ENCODE results near the gene LYRM4. TPM values are rescaled to one million over a fixed set of nuclear protein-coding genes. Genes with fewer than 3 reads are reported as not detected.
"Not testable (repeated sequence)": the region's sequence is repeated elsewhere in the genome, so short reads cannot be mapped to it uniquely, and the experiment has no call there.

Gene LYRM4
- total RNA-seq, 1 donor from 2014 or later: 20.4 TPM

DNA sequence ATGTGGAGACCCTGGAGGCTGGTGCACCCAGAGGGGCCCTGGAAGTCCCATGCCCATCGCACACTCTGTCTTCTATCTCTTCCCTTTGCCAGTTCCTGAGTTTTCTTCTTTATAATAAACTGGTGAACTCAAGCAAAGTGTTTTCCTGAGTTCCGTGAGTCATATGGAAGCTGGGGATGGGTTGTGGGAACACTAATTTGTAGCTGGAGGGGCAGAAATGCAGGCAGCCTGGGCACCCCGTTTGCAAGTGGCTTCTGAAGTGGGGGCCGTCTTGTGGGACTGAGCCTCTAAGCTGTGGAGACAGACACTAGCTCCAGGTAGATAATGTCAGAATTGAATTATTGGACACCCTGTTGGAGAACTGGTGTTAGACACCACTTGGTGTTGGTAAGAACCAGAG is 178.8 kb downstream of the LYRM4 start:
- no peak for DNase-seq (ENCODE audit: low read depth, low spot score)

DNA sequence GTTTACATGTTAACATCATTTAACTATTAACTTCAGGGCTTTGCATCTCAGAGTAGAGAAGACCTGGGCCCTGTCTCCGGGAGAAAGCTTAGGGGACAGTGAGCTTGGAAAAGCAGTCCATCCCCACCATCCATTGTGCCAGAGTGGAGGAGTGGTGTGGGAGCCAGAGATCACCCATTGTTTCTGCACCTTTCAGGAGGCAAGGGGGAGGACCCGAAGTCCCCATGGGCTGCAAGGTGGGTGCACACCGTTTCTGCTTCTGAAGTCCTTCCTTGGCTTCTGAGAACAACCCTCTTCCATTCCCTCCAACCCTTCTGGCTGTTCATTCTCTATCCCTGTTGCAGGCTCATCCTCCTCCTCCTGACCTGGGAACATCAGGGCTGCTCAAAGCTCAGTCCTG is 179.6 kb downstream of the LYRM4 start:
- no peak for DNase-seq (ENCODE audit: low read depth, low spot score)

GRCh38 chr6:5080574-5080973 is 180.2 kb downstream of the LYRM4 start:
- DNase-seq (ENCODE audit: low read depth, low spot score): no peak

DNA sequence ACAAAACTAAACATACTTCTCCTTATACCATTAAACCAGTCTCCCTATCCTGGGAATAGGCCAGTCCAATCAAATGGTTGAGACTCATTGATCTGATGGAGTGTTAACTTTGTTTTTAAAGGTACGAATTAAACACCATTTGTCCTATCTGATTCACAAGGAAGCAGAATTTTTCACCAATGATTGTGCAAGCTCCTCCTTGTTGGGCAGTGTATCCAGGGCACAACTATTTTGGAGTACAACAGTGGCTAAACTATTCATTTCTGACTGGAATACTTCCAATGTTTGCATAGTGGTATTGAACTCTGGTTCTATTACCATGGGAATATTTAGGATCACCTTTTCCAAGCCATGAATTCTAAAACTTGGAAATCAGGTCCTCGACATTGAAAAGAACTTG is 181.1 kb downstream of the LYRM4 start:
- no peak for DNase-seq (ENCODE audit: low read depth, low spot score)

DNA sequence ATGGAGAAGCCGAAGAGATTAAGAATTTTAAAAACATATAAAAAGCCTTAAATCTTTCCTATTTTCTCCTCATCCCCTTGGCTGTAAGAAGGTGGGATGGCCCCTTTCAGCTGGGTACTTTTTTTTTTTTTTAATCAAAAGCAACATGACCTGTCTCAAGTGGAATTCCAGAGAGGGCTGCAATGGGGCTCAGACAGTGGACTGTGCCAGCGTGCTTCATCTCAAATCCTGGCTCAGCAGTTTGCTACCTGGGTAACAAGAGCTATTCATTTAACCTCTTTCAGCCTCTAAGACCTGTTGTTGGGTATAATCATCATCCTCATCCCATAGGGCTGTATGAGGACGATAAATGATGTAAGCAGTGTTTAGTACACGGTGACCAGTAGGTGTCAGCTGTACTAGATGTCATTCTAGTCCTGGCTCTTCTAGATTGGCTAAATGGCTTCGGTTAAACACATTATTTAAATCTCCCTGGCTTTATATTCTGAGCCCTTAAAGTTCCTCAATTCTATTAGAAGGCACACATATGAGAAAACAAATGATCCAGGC is 182.6 kb downstream of the LYRM4 start:
- DNase-seq (ENCODE audit: low read depth, low spot score): no peak

- DNase-seq (ENCODE audit: low read depth, low spot score): no peak
Observed at GRCh38 chr6:5076931-5077330, 183.8 kb downstream of the LYRM4 start.

DNA sequence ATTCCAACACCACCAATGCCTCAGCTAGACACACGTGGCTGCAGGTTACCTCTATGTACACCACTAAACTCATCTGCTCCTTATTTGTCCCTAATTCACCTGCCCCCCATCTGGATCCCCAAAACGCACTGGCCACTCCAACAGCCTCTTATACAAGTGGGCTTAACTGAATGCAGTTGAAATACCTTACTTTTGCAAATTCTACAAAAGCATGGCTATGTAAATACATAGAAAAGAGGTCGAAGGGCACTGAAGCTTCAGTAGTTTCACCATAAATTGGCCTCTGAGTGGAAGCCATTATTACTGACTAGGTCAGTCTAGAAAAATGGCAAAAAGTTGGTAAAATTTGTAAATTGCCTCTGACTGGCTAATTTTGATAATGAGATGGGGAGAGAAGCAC is 186.8 kb downstream of the LYRM4 start:
- no peak for DNase-seq (ENCODE audit: low read depth, low spot score)

DNA sequence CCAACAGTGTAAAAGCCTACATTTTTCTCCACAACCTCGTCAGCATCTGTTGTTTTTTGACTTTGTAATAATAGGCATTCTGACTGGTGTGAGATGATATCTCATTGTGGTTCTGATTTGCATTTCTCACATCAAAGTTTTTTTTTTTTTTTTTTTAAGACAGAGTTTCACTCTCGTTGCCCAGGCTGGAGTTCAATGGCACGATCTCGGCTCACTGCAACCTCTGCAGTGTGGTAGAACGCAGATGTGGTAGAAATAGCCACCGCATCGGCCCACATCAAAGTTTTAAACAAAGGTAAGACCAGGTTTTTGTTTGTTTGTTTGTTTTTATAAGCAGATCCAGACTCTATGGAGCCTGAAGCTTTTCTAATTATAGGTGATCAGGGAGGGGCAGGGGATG is 188.3 kb downstream of the LYRM4 start:
- DNase-seq (ENCODE audit: low read depth, low spot score): no peak

GRCh38 chr6:5071216-5071615 is 189.5 kb downstream of the LYRM4 start:
- DNase-seq (ENCODE audit: low read depth, low spot score): no peak

DNA sequence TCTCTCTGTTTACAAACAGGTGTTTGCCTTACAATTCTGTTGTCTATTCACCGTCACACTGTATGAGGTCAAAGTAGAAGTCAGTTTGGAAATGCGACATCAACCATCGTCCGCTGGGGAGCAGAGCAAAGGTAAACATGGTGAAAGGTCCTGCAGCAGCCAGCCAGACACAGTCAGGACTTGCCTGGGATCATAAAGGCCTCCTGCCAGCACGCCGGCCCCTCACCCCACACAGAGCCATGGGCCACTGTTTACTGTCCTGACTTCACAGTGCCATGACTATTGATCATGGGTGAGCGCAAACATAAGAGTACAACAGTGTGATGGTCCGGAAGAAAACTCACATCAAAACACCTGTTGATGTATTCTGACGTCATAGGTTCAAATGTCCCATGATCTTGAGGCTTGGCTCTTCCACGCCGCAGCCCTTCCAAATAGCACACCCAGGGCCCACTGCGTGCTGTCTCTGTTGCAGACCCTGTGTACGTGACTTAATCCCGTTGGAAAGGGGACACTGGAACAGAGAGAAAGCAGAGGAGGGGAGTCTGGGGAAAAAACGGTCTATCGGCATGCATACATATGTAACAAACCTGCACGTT is 192.5 kb downstream of the LYRM4 start:
- no peak for DNase-seq (ENCODE audit: low read depth, low spot score)

- DNase-seq (ENCODE audit: low read depth, low spot score): no peak
Observed at GRCh38 chr6:5067305-5067704, 193.4 kb downstream of the LYRM4 start.

DNA sequence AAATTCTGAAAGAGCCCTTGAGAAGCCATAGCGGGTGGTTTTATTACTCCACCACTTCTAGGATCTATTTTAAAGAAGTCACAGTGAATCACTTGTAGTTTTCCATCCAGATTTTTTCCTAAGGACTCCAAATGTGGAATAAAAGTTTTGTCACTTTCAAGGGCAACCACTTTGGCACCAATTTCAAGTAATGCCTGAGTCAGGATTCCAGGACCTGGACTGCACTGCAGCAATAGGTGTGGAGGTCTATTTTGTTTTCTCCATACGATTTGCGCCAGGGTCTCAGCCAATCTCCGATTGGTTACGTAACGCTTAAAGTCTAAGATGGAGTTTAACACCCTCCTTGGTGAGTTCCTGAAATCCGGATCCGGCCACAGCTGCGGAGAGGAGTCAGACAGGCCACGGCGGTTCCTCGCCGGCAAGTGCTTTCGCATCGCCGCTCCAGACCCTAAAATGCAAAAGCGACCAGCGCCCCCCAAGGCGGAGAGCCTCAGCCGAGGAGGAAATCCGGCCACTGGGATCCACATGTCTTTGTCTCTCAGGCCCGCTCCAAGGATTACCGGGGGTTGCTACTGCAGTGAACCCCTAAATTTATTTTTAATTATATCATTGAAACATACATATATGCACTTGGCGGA is 194.2 kb downstream of the LYRM4 start:
- DNase-seq (ENCODE audit: low read depth, low spot score): no peak

DNA sequence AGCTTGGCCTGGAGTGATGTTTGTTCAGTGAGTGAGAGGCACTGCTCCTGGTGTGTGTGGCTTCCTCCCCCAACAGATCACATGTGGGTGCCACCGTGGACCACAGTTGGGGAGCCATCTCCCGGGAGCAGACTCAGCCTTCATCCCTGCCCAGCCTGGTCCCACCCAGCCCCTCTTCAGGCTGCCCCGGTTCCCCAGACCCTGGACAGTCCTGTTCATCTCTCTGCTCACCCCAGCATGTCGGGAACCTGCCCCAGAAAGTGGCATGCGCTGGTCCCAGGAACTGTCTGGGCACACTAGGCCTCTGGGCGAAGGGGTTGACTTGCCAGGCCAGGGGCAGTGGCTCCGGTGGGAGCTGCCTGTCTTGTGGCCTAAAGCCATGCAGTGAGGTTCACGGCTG is 197.1 kb downstream of the LYRM4 start:
- no peak for DNase-seq (ENCODE audit: low read depth, low spot score)

- DNase-seq (ENCODE audit: low read depth, low spot score): no peak
Observed at GRCh38 chr6:5061152-5061551, 199.6 kb downstream of the LYRM4 start.

DNA sequence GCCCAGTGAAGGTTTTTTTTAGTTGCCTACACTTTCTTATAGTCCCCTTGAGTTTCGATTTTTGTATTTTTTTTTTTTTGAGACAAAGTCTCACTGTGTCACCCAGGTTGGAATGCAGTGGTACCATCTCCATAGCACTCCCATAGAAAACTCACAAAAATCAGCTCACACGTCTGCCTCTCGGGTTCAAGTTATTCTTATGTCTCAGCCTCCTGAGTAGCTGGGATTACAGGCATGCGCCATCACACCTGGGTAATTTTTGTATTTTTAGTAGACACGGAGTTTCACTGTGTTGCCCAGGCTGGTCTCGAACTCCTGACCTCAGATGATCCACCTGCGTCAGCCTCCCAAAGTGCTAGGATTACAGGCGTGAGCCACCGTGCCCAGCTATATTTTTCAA is 200.3 kb downstream of the LYRM4 start:
- not testable (repeated sequence) for DNase-seq (ENCODE audit: low read depth, low spot score)

DNA sequence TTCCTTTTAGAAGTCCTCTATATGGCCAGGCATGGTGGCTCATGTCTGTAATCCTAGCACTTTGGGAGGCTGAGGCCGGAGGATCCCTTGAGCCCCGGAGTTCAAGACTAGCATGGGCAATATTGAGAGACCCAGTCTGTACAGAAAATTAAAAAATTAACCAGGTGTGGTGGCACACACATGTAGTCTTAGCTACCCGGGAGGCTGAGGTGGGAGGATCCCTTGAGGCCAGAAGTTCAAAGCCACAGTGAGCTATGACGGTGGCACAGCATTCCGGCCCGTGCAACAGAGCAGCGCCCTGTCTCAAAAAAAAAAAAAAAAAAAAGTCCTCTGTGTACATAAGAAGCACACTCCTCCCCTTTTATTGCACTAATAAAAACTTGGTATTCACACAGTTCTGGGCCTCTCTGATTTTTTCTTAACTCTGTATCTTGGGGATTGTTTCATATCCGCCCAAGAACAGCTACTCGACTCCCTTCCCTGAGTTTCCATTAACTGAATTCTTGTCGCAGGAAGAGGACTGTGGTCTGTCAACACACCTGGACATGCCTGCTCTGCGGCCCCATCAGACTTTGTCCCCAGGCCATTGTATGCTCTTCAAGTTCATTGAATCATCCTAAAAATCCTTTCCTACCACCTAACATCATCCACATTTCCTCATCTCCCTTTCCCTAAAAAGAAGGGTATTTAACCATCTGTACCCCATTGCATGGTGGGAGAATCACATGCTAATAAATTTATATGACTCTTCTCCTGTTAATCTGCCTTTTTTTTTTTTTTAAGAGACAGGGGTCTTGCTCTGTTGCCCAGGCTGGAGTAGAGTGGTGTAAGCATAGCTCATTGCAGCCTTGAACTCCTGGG is 201.5 kb downstream of the LYRM4 start:
- no peak for DNase-seq (ENCODE audit: low read depth, low spot score)

Other genes starting within 250 kb of the LYRM4 start
- gene PPP1R3G, start 175.6 kb downstream of the LYRM4 start, total RNA-seq: 0.33 and 0.39 TPM in 2 replicates
- 33.0 and 47.8 TPM in 2 replicates for gene FARS2, start 563 bp upstream of the LYRM4 start, total RNA-seq

Measured in pulmonary artery endothelial cell (primary cell).